Measurements from ENCODE around the gene TMPRSS4.

TMPRSS4 gene

GRCh38 chr11:118138839-118139420 lies 62.1 kb downstream of the TMPRSS4 start:
- no peak for DNase-seq

- DNase-seq, result peak; percentile 11
These were observed 62.7 kb downstream of the TMPRSS4 start for GRCh38 chr11:118139578-118139977.

GRCh38 chr11:118142081-118142480 lies 65.2 kb downstream of the TMPRSS4 start:
- DNase-seq, result no peak

DNA sequence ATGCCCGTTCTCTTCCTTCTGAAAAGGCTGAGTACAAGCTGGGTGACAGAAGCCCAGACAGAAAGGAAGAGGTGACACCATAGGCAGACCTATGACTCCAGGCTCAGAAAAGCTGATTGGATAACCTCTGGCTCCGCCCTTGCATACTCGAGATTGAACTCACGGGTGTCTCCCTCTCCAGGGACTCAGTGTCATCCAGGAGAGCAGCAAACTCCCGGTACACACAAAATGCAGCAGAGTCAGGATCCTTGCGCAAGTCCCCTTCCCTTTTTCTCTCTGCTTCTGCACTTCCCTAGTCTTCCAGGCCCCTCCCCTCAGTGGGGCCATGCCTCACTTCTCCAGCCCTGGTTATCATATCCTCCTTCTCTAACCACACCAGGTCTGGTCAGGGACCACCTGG lies 65.9 kb downstream of the TMPRSS4 start:
- no peak for DNase-seq

DNA sequence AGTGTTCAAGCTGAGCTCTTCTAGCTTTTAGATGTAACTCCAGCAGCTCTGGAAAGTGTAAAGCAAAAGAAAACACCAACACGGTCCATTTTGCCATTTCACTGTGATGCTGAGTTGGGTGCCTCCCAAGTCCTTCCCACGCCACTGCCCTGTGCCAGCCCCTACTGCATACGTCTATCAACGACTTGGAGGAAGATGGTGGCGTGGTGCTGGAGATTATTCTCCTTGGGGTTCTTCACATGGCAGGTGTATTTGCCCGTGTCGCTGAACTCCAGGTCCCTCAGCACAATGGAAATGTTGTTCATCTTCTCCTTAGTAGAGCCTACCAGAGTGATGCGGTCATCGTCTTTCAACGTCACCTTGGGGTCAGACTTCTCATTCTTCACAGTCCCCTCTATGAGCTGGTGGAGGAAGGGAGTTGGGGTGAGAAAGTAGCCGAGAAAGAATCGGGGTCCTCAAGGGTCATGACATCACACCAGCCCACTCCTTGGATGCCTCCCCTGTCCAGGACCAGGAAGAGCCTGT lies 66.8 kb downstream of the TMPRSS4 start:
- no peak for DNase-seq

GRCh38 chr11:118144301-118145268 lies 67.7 kb downstream of the TMPRSS4 start:
- no peak for DNase-seq

DNA sequence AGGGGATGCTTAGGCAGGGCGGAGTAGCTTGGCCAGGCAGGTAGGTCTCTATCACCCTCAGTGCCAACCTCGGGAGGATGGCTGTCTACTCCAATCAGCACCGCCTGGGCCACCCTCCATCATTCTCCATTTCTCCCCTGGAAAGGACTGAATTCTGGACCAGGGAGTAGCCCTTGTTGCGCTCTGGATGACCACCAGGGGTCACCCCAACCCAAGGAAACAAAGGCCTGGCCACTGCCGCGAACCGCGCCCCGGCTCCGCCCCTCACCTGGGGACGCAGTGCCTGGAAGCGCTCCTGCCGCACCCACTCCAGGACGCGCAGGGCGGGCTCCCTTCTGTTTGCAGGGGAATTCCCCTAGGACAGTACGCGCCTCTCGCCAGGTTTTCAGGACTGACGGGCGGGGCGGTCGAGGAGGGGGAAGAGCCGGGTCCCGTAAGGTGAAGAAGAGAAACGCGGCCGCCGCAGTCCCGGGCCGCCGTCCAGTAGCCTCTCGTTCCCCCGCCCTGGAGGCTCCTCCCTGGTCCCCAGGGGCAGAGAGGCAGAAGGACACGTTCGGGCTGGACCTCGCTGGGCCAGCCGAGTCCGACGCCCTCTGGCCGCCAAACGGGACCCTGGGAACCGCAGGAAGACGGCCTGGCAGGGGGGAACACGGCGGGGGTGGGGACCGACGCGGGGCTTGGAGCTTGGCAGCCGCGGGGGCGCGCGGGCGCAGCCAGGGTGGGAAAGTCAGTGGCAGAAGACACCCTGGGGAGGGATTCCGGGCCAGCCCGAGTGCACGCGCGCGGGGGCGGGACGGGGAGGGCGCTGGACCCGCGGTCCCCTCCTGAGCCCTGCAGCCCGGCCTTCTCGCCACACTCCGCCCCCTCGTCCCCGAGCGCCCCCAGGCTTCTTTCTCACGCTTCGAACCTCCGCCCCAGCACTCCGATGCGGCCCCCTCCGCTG lies 68.7 kb downstream of the TMPRSS4 start:
- DNase-seq, result peak; percentile 54

- no peak for DNase-seq
These were observed 69.7 kb downstream of the TMPRSS4 start for GRCh38 chr11:118146554-118146953.

- no peak for DNase-seq
These were observed 70.6 kb downstream of the TMPRSS4 start for GRCh38 chr11:118147502-118147901.

- DNase-seq, result no peak
These were observed 71.4 kb downstream of the TMPRSS4 start for GRCh38 chr11:118148240-118148639.

DNA sequence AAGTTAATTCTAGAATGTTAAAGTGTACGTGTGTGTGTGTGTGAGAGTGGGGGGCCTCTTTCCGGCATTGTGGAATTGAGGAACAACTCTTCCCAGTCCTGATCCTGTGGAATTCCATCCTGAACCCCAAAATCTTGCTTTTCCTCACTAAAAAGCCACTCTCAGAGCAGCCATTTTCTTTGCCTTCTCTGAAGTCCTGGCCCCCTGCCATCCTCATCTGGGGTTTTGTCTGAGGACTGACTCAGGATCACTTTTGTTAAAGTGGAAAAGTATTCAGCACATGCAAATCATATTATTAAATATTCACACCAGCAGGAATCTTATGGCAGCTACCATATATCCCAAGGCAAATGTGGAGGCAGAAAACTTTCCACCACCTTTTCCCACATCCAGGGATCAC lies 72.0 kb downstream of the TMPRSS4 start:
- DNase-seq, result peak; percentile 17

DNA sequence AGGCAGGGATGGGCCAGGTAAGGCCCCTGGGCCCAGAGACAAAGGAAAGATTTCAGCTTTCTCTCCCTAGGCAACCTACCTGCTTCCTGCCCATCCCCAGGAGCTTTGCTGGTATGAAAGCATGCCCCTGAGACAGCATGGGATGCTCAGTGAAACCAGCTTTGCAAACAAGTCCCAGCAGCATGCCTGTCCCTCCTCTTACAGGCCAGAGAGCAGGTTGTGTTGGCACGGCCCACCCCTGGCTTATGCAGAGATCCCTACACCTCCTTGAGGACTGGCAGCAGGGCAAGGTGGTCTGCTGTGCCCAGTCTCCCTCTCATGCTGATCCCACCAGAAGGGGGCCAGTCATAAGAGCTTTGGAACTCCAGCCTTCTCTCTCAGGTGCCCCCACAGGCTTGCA lies 72.6 kb downstream of the TMPRSS4 start:
- DNase-seq, result no peak

- DNase-seq, result peak; percentile 15
These were observed 74.6 kb downstream of the TMPRSS4 start for GRCh38 chr11:118151431-118151830.

- DNase-seq, result no peak
These were observed 75.2 kb downstream of the TMPRSS4 start for GRCh38 chr11:118152020-118152551.

GRCh38 chr11:118152552-118153471 lies 75.9 kb downstream of the TMPRSS4 start, which contains the start of gene SCN4B:
Gene SCN4B, minus strand, starts transcription at chr11:118152823. Its CDS starts 150 bp downstream, at chr11:118152673.
- peak; percentile 55 for DNase-seq

DNA sequence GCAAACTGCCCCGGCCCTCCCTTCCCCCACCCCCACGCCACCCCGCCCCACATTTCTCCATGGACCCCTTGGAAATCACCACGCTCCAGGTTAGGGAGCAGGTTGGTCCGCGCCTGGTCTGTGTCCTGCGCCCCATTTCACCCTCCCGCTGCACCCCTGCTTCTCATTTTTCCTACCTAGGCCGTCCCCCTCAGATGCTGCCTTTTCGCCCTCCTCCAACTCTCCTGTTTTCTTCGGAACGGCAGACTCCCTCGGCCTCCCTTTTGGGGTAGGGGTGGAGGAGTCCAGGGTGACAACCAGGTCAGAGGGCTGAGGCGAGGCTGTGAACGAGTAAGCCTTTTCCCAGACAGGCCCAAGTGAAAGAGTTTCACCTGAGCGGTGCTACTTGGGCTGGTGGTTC lies 76.6 kb downstream of the TMPRSS4 start:
- no peak for DNase-seq

DNA sequence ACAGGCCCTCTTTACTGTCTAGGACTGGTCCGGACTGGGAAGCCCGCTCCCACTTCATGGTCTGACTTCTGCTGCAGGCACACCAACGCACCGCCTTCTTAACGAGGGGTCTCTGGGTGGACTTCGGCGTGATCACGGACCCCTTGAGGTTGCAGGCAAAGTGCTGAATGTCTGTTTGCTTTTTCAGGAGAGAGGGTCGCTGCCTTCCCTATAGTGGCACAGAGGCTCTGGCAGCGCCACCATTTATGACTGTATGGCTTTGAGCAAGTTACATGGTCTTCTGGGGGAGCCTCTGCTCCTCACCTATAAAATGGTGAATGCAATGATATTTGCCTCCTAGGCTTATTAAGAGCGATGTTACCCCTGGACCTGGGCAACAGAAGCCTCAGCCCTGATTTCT lies 77.1 kb downstream of the TMPRSS4 start:
- no peak for DNase-seq

GRCh38 chr11:118154641-118155040 lies 77.8 kb downstream of the TMPRSS4 start:
- no peak for DNase-seq

DNA sequence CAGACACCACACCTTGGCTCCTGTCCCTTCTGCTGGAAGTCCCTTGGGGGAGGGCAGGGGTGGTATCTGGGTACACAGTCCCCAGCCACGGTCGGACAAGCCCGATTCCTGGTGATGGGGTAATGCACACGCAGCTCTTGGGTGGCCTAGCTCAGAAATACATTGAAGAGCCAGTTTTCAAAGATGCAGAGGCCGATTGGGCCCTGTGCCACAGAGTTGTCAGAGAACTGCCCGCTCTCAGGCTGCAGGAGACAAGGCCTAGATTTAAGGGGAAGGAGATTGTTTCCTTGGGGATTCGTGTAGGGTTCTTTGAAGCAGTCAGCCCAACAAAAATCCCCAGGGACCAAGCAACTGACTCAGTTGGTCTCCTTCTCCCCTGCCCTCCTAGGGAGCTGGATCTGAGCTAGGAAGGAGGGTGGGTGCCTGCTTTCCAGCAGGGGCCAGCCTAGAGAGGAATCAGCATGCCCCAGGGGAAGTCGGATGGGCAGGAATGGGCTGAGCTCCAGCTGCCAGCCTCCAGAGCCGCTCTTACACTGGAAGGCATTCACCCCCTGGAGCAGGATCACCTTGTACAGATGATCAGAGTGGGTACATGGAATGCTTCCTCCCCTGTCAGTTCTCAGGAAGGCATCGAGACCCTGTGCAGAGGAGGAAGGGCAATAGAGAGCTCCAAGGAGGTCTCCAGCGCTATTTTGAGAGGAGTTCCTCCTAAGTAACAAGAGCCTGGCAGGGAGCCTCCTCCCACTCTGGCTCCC lies 79.1 kb downstream of the TMPRSS4 start:
- no peak for DNase-seq

- no peak for DNase-seq
These were observed 79.8 kb downstream of the TMPRSS4 start for GRCh38 chr11:118156531-118157185.

Measured in fibroblast of skin of right biceps (primary cell).